ENCODE data around the gene UTS2.

- TF ChIP-seq CTCF (IDR thresholded peaks at IDR 0.05; ENCODE audit: control extremely low read depth in 1 of 3, insufficient read depth in 1 of 3, low read depth in 1 of 3, low read length in 3 of 3) = no peak
- no peak for TF ChIP-seq ZNF274 (IDR thresholded peaks at IDR 0.05; ENCODE audit: borderline replicate concordance, extremely low read depth, low read length)
- no peak for TF ChIP-seq POLR2AphosphoS5 (IDR thresholded peaks at IDR 0.05; ENCODE audit: low read depth, low read length)
- TF ChIP-seq USF2 (IDR thresholded peaks at IDR 0.05; ENCODE audit: low read length) = no peak
- no peak for TF ChIP-seq EP300 (IDR thresholded peaks at IDR 0.05; ENCODE audit: borderline replicate concordance in 1 of 2, low read depth in 2 of 2, low read length in 2 of 2)
- TF ChIP-seq SUZ12 (IDR thresholded peaks at IDR 0.05; ENCODE audit: low read length) = no peak
- TF ChIP-seq ASH2L (IDR thresholded peaks at IDR 0.05; ENCODE audit: low read length) = no peak
- no peak for TF ChIP-seq RAD21 (IDR thresholded peaks at IDR 0.05 in 1 of 2, conservative IDR thresholded peaks at IDR 0.05 in 1 of 2; ENCODE audit: low read depth in 2 of 2, low read length in 2 of 2)
- no peak for TF ChIP-seq TAF1 (IDR thresholded peaks at IDR 0.05; ENCODE audit: low read depth, low read length)
- no peak for TF ChIP-seq MAX (IDR thresholded peaks at IDR 0.05)
- no peak for TF ChIP-seq POLR2A (IDR thresholded peaks at IDR 0.05; ENCODE audit: control extremely low read depth in 1 of 2, low read depth in 2 of 2, low read length in 2 of 2)
Measured at GRCh38 chr1:7890853-7891252, 38.0 kb upstream of the UTS2 start.
